EH (cell line): ENCODE results near the gene MTA2.

ENCODE experiments used
- DNase-seq: peaks from one replicate; pipeline ENCODE4 v3.0.0-alpha.2; 2015; ENCODE audit warnings: low read depth

Gene MTA2

DNA sequence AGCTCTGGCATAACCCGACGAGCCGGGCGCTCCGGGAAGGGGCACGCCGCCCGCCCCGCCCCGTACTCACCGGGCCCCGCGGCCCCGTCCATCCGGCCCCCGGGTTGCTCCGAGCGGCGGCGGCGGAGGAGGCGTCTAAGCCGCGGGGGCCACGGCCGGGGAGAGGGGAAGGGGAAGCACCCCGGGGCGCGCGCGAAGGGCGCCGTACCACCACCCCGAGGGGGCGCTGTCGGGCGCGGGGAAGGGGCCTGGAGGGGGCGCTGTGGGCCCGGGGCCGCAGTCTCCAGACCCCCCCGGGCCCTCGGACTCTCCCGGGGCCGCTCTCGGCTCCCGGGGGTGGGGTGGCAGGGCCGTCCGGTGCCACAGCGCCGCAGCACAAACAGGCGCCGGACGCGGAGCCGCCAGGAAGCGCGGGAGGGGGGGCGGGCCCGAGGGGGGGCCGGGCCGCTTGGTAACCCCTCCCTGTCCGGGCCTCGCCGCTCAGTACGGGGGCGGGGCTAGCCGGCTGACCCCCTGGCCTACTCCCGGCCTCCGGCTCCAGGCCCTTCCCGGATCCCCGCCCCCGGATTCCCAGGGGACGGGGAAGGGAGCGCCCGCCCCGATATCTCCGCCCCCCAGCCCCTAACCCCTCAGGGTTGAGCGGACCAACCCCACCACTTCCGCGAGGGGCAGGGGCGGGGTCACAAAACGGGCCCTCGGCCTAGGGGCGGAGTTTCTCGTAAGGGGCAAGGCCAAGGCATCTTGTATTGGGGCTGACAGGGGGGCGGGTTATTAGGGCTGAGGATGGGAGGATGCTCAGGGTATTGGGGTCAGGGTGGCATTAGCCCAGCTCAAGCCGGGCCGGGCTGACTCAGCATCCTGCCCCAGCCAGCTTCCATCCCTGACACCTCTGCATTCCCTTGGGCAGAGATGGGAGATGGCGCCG is 11.0 kb upstream of the MTA2 start, which contains the start of the genes EML3 and ROM1:
TSS of gene EML3 (minus strand) at position 410 of the 925 bp plus-strand sequence. CDS start at position 92, 318 bp downstream.
TSS of gene ROM1 (plus strand) at position 892 of the 925 bp plus-strand sequence. CDS start at position 917, 25 bp downstream.
- DNase-seq = peak; percentile 90

DNA sequence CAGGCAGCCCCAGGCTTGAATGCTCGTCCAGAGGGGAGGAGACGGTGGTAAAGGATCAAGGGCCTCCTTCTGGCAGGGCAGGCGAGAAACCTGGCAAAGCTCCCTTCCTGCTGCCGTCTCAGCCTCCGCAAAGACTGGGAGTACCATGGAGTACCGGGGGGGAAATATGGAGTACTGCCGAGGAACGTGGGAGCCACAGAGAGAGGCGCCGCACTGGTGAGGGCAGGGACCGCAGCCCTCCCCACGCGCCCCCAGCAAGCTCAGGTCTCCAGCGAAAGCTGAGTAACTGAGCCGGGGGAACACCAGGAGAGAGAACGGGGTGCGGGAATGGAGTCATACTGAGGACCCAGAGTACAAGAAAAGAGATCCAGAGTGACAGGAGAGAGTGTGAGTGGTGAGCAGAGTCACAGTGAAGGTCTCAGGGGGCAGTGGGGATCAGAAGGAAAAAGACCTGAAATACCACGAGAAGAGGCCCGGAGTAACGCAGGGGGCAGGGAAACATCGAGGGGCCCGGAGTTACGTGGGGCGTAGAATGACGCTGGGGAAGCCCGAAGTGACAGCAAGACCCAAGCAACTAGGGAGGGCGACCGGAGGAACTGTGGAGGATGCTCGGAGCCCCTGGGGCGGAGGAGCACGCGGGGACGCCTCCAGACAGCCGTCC is 10.2 kb upstream of the MTA2 start:
- peak; percentile 77 for DNase-seq

GRCh38 chr11:62610814-62611704 is 9.4 kb upstream of the MTA2 start:
- no peak for DNase-seq

GRCh38 chr11:62610403-62610802 is 8.7 kb upstream of the MTA2 start:
- no peak for DNase-seq

DNA sequence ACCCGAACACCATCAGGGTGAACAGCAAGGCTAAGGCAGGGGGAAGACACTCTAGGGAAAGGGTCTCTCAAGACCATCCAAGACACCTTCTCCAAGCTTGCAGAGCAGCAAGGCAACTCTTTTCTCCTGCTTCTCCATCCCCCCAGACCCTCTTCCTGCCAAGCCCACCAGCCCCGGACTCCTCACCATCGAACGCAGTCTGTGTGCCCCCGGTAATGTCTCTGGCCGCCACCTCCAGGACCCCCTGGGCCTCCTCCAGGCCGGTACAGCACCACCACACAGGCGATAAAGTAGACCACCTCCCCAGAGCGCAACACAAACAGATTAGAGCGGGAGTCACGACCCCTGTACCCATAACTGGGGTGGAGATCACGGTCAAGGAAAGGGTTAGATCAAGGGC is 7.1 kb upstream of the MTA2 start:
- DNase-seq = no peak

GRCh38 chr11:62607714-62608113 is 6.0 kb upstream of the MTA2 start:
- DNase-seq = no peak

- no peak for DNase-seq
Measured at GRCh38 chr11:62605902-62606301, 4.2 kb upstream of the MTA2 start.

DNA sequence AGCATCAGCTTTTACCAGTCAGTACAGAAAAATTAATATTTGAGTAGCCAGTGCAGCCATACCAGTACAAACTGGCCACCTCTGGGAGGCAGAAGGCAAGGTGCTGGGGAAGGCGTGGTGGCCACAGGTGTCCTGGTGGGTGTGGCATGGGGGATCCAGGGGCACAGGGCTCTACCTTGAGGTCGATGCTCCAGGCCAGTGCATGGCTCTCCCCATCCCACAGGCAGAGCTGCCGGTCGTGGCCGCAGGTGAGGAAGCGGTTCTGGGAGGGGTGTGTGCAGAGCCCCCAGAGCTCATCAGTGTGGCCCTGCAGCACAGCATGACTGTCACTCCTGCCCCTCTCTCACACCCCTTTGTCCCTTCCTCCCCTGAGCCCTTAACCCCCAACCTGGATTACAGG is 3.8 kb upstream of the MTA2 start:
- DNase-seq = no peak

GRCh38 chr11:62604460-62605120 is 2.9 kb upstream of the MTA2 start:
- no peak for DNase-seq

GRCh38 chr11:62603776-62604299 is 2.2 kb upstream of the MTA2 start:
- no peak for DNase-seq

DNA sequence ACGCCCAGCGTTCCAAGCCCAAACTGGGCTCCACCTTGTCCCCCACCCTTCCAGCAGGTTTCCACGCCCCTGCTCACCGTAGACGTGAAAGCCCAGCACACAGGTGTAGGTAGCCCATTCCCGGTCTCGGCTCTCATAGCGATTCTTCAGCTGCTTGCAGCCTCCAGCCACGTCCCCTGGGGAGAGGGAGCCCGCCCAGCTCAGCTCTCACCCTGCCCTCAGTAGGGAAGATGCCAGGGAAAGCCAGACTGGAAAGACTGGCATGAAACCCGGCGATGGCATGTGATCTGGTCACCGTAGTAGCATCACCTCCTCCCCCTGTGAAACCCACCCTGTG is 1.4 kb upstream of the MTA2 start:
- DNase-seq = no peak

DNA sequence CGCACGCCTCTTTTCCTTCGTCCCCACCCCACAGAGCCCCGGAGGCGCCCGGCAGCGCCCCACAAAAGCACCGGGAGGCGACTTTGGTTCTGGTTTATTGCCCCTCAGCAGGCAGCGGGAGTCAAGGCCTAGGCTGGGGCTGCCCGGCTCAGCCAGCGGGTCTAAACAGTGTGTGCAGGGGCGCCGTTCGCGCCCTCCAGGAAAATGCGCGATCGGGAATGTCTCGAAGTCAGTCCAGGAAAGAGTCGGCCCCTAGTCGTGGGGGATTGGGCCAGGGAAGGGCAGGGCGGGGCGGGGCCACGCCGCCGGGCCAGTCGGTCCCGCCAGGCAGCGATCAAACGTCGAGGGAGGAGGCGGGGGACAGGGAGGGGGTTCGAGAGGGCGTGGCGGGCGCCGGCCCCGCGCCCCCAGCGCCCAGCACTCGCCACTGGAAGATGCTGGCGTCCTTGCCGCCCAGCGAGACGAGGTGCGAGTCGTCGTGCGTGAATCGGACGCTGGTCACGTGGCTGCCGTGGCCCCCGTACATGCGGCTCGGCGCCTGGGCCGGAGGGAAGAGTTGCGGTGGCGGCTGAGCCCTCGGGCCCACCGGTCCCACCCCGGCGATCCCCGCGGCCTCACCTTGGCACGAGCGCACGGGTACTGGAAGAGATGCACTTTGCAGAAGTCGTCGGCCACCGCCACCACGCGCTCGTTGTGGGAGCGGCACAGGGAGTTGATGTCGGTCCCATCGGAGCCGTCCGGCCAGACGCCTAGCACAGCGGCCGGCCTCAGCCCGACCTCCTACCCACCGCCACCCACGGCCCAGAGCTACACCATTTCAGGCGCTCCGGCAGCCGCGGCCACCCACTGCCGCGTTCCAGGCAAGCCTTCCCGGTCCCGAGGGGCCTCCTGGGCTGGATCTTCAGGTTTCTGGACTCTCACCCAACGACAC is 741 bp upstream of the MTA2 start:
- peak; percentile 63 for DNase-seq

- DNase-seq = peak; percentile 45
Measured at GRCh38 chr11:62601122-62601371, 618 bp downstream of the MTA2 start.

DNA sequence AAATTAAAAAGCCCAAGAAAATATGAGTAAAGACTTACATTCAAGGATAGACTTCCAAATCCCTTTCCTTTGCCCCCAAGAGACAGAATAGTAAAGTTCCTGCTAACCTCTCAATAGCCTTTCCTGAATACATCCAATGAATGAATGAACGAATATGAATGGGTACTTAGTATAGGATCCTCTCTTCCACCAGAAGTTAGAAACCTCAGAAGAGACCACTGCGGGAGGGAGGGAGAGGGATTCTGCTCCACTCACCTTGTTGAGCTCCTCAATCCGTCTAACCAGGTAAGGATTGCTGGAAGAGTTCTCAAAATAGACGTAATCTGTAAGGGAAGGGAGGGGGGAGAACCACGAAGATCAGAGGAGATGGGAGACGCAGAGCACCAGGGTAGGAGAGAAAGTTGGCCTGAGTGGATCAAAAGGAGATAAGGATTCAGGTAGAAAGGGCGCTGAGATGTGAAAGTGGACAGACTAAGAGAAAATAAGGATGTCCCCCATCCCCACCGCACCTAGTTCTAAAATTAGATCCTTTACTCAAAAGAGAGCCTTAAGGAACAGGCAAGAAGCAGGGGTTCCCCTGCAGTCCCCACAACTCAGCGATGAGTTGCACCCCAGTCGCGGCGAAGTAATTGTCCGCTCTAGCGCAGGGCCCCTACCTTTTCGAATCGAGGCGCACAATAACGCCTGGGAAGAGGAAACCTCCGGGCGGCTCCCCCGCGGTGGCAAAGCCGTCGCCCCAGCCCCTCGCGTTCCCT is 1.1 kb downstream of the MTA2 start:
- DNase-seq = no peak

- no peak for DNase-seq
Measured at GRCh38 chr11:62599901-62600300, 1.8 kb downstream of the MTA2 start.

DNA sequence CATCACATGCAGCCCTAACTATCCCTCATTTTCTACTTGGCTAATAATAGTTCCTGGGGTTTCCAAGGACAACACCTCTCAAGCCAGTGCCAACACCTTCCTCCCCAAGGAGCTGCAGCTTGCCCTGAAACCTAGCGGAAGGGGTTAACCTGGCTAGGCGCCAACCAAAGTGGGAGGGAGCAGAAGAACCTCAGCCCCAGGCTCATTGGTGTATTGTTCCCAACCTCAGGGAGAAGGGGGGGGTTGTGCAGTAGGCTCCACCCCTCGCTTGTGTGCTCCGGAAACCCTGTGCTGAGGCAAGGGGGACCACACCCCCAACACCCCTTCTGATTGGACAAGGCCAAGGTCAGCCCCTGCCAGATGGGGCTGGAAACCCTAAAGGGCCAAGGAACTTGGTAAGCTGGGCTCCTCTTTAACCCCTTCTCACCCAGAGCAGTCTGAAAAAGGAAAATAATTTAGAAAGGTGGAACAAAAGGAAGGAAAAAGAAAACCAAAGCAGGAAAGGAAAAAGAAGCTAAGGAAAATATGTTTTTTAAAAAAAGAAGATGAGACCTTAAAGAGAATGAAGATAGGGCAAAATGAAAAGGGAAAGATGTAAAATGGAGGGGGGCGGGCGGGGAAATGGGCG is 2.5 kb downstream of the MTA2 start:
- DNase-seq = peak; percentile 99

- DNase-seq = no peak
Measured at GRCh38 chr11:62595124-62595523, 6.5 kb downstream of the MTA2 start.

DNA sequence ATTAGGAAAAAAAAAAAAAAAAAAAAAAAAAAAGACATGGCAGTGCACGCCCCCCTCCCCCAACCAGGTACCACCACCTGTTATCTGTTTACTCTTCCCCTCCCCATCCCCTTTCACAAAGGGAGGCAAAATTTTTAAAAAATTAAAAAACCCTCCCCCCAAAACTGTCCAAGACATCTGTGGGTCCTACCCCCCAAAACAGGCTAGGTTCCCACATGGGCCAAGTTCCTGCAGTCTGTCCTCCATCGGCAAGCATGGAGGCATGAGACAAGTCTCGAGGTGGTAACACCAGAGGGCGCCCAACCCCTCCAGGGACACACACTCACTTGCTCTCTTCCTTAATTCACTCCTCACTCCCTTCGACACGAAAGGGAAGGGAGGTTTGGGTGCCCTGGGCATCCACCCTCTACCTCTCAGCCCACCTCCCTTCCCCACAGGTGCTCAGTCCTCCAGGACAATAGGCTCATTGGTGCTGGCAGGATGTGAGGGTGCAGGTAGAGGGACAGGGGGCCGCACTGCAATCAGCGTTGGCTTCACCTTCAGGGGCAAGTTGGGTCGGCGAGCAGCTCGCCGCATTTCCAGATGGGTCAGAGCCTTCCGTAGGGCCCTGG is 8.1 kb downstream of the MTA2 start:
- peak; percentile 81 for DNase-seq

DNA sequence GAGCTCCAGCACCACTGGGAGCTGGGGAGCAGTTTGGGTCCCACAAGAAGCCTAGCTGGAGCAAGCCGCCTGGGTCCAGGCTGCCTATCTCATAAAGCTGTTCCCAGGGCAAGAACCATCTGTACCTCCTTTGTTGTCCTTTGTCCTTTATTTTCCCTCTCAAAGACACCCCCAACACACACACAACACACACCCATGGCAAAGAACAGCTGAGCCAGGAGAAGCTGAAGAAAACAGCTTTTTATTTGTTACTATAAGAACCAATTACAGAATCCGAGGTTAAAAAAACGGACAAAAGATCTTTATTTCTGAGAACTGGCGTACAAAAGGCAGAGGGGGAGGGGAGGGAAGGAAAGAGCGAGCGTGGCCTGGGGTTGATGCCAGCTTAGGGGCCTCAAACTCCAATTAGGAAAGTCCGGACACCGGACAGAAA is 8.7 kb downstream of the MTA2 start:
- DNase-seq = no peak
